Progenitor cell of endocrine pancreas (in vitro differentiated cells): ENCODE results near the gene BORCS6. TPM values are rescaled to one million over a fixed set of nuclear protein-coding genes. Genes with fewer than 3 reads are reported as not detected.

Experiments used
- DNase-seq: peaks from one replicate; pipeline ENCODE4 v3.0.0; 2021; ENCODE audit warnings: low spot score; ENCODE audit not compliant: unreplicated experiment
- H3K27ac Mint-ChIP-seq: 2 replicates; pipeline ENCODE4 v1.8.0; 2021; ENCODE audit warnings: mild to moderate bottlenecking, moderate library complexity, mixed read lengths
- H3K27me3 Mint-ChIP-seq: 2 replicates; pipeline ENCODE4 v1.8.0; 2021; ENCODE audit warnings: mixed read lengths
- H3K36me3 Mint-ChIP-seq: 2 replicates; pipeline ENCODE4 v1.8.0; 2022; ENCODE audit warnings: mixed read lengths; ENCODE audit not compliant: insufficient read depth
- H3K4me1 Mint-ChIP-seq: 2 replicates; pipeline ENCODE4 v1.8.0; 2021; ENCODE audit warnings: low read depth, mixed read lengths
- H3K4me3 Mint-ChIP-seq: 2 replicates; pipeline ENCODE4 v1.8.0; 2021; ENCODE audit warnings: low read depth, mild to moderate bottlenecking, moderate library complexity, mixed read lengths
- H3K9me3 Mint-ChIP-seq: 2 replicates; pipeline ENCODE4 v1.8.0; 2021; ENCODE audit warnings: low read depth, mixed read lengths
- total RNA-seq: library from RNA; stranded (reverse); gene quantifications from 2 replicates; pipeline ENCODE4 v1.2.1, GENCODE V29; 2021
- TF ChIP-seq, protein P1 (sequence below): fragments of 200-600 bp; sonication (generic); IDR thresholded peaks from one replicate; pipeline ENCODE4 v1.5.0; 2021; ENCODE audit warnings: antibody characterized with exemption, mild to moderate bottlenecking; ENCODE audit not compliant: unreplicated experiment

The BORCS6 gene
- total RNA-seq, 1 donor from 2014 or later, result 5.2 TPM

DNA sequence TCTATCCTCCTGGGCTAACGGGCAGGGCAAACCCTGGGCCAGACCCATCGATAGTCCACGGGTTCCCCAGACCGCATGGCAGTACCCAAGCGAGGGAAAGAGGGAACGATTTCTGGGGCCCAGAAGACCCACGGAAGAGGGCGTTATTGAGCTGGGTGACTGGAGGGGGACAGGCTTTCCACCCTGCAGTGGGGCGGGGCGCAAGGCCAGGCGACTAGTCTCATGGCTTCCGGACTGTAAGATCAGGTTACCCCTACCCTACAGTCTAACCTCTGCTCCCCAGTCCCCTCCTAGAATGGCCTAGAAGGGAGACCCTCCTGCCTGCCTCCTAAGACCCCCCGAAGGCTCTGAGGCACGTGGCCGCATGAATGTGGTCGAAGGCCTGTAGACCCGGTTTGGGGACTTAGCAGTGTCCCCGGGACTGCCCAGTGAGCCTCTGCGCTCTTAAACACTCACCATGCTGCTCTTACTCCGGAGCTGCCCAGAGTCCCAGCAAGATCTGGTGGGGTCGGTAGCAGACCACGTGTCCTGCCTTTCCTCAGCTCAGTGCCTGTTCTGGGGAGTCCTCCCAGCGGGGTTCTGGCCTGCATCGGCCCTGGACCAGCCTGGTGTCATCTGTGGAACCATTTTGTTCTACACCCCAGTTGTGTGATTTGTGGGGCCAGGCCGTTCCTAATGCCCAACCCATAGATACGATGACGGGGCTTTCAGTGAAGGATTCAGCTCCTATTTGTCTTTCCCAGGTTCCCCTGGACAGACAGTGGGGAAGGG is 33.6 kb upstream of the BORCS6 start:
- DNase-seq, result peak; percentile 36
- peak overlapping the region; percentile 95 for H3K4me3 Mint-ChIP-seq
- peaks cover 11% of the 10 kb centered on the region for H3K4me1 Mint-ChIP-seq
- peak overlapping the region; percentile 100 for H3K27ac Mint-ChIP-seq
- TF ChIP-seq, protein P1, sequence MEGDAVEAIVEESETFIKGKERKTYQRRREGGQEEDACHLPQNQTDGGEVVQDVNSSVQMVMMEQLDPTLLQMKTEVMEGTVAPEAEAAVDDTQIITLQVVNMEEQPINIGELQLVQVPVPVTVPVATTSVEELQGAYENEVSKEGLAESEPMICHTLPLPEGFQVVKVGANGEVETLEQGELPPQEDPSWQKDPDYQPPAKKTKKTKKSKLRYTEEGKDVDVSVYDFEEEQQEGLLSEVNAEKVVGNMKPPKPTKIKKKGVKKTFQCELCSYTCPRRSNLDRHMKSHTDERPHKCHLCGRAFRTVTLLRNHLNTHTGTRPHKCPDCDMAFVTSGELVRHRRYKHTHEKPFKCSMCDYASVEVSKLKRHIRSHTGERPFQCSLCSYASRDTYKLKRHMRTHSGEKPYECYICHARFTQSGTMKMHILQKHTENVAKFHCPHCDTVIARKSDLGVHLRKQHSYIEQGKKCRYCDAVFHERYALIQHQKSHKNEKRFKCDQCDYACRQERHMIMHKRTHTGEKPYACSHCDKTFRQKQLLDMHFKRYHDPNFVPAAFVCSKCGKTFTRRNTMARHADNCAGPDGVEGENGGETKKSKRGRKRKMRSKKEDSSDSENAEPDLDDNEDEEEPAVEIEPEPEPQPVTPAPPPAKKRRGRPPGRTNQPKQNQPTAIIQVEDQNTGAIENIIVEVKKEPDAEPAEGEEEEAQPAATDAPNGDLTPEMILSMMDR, result peak; percentile 20
- H3K27me3 Mint-ChIP-seq, result no peaks in the 10 kb centered on the region
- no peaks in the 10 kb centered on the region for H3K9me3 Mint-ChIP-seq
- peaks cover 7% of the 10 kb centered on the region for H3K36me3 Mint-ChIP-seq

DNA sequence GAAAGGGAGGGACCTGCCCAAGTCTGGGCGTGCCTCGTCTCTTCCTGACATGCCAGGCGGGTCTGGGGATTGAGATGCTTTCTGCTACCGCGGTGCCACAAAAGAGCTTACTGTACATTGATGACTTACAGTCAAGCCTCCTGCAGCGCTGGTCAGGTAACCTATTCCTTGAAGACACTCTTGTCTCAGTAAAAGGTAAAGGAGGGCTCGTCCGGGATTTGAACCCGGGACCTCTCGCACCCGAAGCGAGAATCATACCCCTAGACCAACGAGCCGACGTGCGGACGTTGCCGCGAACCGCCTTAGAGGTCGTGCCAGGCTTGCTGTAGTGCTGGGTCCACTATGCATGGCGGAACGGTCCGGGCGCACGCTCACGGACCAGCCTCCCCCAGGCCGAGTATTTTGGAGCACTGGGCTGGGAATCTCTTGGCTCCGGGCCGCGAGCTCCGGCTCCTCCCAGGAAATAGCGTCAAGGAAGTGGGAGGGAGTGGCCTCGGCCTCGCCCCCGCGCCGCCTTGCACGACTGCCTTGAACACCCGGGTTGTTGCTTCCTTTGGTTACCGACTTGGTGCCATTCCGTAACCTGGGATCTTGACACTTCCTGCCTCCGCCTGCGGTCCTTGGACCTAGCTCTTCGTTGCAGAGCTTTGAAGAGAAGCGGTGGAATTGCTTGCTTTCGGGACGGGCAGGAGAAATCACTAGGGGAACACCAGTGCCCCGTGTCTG is 32.8 kb upstream of the BORCS6 start:
- peaks cover 6% of the 10 kb centered on the region for H3K36me3 Mint-ChIP-seq
- TF ChIP-seq, protein P1, result no peak

DNA sequence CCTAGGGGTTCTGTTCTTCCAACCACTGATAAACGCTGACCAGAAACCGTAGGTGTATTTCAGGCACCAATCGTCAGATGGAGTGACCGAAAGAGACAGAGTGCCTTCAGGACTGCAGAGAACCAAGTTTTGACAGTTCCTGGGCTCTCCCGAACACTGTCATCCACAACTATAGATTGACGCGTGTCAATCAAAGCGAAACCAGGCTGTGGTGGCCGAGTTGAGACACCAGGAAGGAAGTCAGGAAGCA is 32.3 kb upstream of the BORCS6 start:
- TF ChIP-seq, protein P1, result no peak
- peak overlapping the region; percentile 100 for H3K27ac Mint-ChIP-seq
- H3K36me3 Mint-ChIP-seq, result peaks cover 1% of the 10 kb centered on the region
- peak overlapping the region; percentile 95 for H3K4me3 Mint-ChIP-seq
- no peaks in the 10 kb centered on the region for H3K27me3 Mint-ChIP-seq
- no peak for DNase-seq
- H3K4me1 Mint-ChIP-seq, result peaks cover 13% of the 10 kb centered on the region
- H3K9me3 Mint-ChIP-seq, result no peaks in the 10 kb centered on the region

More for the DNA sequence above, 32.8 kb upstream of the BORCS6 start:
- H3K27me3 Mint-ChIP-seq, result no peaks in the 10 kb centered on the region
- peak overlapping the region; percentile 95 for H3K4me3 Mint-ChIP-seq
- H3K4me1 Mint-ChIP-seq, result peaks cover 13% of the 10 kb centered on the region
- peak; percentile 89 for DNase-seq
- H3K9me3 Mint-ChIP-seq, result no peaks in the 10 kb centered on the region
- H3K27ac Mint-ChIP-seq, result peak overlapping the region; percentile 100

DNA sequence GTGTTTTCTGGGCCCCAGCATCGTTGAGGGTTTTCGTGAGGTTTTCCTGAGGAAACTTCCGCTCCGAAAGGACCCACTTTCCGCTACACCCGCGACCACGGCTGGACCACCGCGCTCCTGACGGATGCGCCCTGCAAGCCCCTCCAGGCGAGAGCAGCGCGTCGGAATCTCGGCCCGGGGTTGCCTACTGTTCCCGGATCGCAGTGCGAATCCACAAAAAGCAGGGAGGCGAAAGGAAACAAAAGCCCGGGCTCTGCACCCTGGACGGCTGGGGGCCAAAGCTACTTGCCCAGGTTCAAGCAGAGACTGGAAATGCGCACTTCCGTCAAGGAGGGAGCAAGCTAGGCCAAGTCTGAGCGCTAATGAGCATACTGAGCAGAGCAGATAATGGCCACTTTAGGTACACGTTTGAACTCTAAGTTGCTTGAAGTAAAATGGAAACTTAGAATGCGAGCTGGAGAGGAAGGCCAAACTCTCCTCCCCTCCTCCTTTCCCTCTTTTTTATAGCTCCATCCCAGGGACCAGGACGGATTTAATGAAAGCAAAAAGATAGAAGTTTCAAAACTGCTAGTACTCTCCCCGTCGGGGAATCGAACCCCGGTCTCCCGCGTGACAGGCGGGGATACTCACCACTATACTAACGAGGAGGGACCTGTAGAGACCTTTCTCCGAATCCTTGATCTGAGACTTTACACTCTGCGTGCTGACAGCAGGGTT is 31.8 kb upstream of the BORCS6 start:
- DNase-seq, result peak; percentile 81
- peak overlapping the region; percentile 100 for H3K27ac Mint-ChIP-seq
- peaks cover 1% of the 10 kb centered on the region for H3K36me3 Mint-ChIP-seq
- no peaks in the 10 kb centered on the region for H3K27me3 Mint-ChIP-seq
- H3K9me3 Mint-ChIP-seq, result no peaks in the 10 kb centered on the region
- H3K4me3 Mint-ChIP-seq, result peak overlapping the region; percentile 95
- TF ChIP-seq, protein P1, result no peak
- H3K4me1 Mint-ChIP-seq, result peaks cover 11% of the 10 kb centered on the region
